Immature natural killer cell (primary cell): ENCODE data around the gene PLAAT1. TPM values are rescaled to one million over a fixed set of nuclear protein-coding genes. Genes with fewer than 3 reads are reported as not detected.

Experiments used
- DNase-seq, 3 donors: peaks; one replicate each; pipeline ENCODE4 v3.0.0; 2022; ENCODE audit warnings: mixed read lengths in 1 of 3
- H3K27ac Mint-ChIP-seq, 6 donors: one replicate each; pipeline ENCODE4 v1.8.0; 2020; ENCODE audit warnings: mixed read lengths in 6 of 6, mild to moderate bottlenecking in 5 of 6, inconsistent platforms in 4 of 6, moderate library complexity in 3 of 6
- H3K27me3 Mint-ChIP-seq, 3 donors: one replicate each; pipeline ENCODE4 v1.8.0; 2020 to 2021; ENCODE audit warnings: low read depth in 3 of 3, mild to moderate bottlenecking in 3 of 3, mixed read lengths in 3 of 3, moderate library complexity in 3 of 3, inconsistent platforms in 1 of 3
- H3K36me3 Mint-ChIP-seq, 3 donors: one replicate each; pipeline ENCODE4 v1.8.0; 2020; ENCODE audit warnings: mixed read lengths in 3 of 3, inconsistent platforms in 2 of 3, mild to moderate bottlenecking in 2 of 3
- H3K4me1 Mint-ChIP-seq, 2 donors: one replicate each; pipeline ENCODE4 v1.8.0; 2020; ENCODE audit warnings: inconsistent platforms in 2 of 2, mild to moderate bottlenecking in 2 of 2, mixed read lengths in 2 of 2, moderate library complexity in 1 of 2
- H3K4me3 Mint-ChIP-seq, 5 donors: one replicate each; pipeline ENCODE4 v1.8.0; 2020; ENCODE audit warnings: mild to moderate bottlenecking in 5 of 5, mixed read lengths in 5 of 5, inconsistent platforms in 3 of 5, moderate library complexity in 3 of 5
- H3K9me3 Mint-ChIP-seq, 6 donors: one replicate each; pipeline ENCODE4 v1.8.0; 2020; ENCODE audit warnings: mild to moderate bottlenecking in 6 of 6, mixed read lengths in 6 of 6, inconsistent platforms in 4 of 6, moderate library complexity in 3 of 6
- polyA plus RNA-seq, 3 donors: library from polyadenylated mRNA; unstranded; fragments of 300-500 nt; fragmentation: Illumina TruSeq; gene quantifications; one replicate each; pipeline ENCODE4 v1.2.3, GENCODE V29; 2021

The PLAAT1 gene
- under 1 TPM in 1 of 3 donors, not detected in 2; 0.32 TPM for polyA plus RNA-seq

GRCh38 chr3:193240850-193241706 is at the start of gene PLAAT1:
Gene PLAAT1, plus strand, starts transcription at chr3:193241222. Its CDS starts 14,429 bp downstream, at chr3:193255651.
- DNase-seq: no peak
- H3K9me3 Mint-ChIP-seq: peaks cover 0 to 16% (median 5%) of the 10 kb centered on the region in 6 donors
- H3K4me3 Mint-ChIP-seq: no peak within 1 kb of the TSS
- no peak within 1 kb of the TSS for H3K27ac Mint-ChIP-seq
- H3K36me3 Mint-ChIP-seq: no peaks in the 10 kb centered on the region
- peaks cover 5 to 13% (median 7%) of the 10 kb centered on the region in 3 donors for H3K27me3 Mint-ChIP-seq
- peaks cover 0 to 2% of the 10 kb centered on the region in 2 donors for H3K4me1 Mint-ChIP-seq

GRCh38 chr3:193194371-193194770 is 46.7 kb upstream of the PLAAT1 start:
- Mint-ChIP-seq H3K27me3 (peaks cover 0 to 4% (median 2%) of the 10 kb centered on the region in 3 donors), H3K9me3 (peaks cover 0 to 3% (median 0%) of the 10 kb centered on the region in 6 donors), H3K27ac (no peak overlapping the region), H3K4me1 (no peaks in the 10 kb centered on the region), H3K4me3 (no peak overlapping the region), H3K36me3 (no peaks in the 10 kb centered on the region)
- DNase-seq: no peak

- Mint-ChIP-seq H3K4me1 (no peaks in the 10 kb centered on the region), H3K36me3 (no peaks in the 10 kb centered on the region), H3K27ac (no peak overlapping the region), H3K4me3 (no peak overlapping the region), H3K9me3 (peaks cover 0 to 3% (median 0%) of the 10 kb centered on the region in 6 donors), H3K27me3 (peaks cover 0 to 4% (median 2%) of the 10 kb centered on the region in 3 donors)
- DNase-seq: no peak
These were observed 44.3 kb upstream of the PLAAT1 start for GRCh38 chr3:193196746-193197145.

GRCh38 chr3:193207290-193208273 is 33.4 kb upstream of the PLAAT1 start:
- no peak overlapping the region for H3K27ac Mint-ChIP-seq
- no peaks in the 10 kb centered on the region for H3K36me3 Mint-ChIP-seq
- peaks cover 0 to 2% (median 0%) of the 10 kb centered on the region in 3 donors for H3K27me3 Mint-ChIP-seq
- no peak overlapping the region for H3K4me3 Mint-ChIP-seq
- H3K9me3 Mint-ChIP-seq: peaks cover 0 to 7% (median 4%) of the 10 kb centered on the region in 6 donors
- no peaks in the 10 kb centered on the region for H3K4me1 Mint-ChIP-seq
- DNase-seq: no peak

- Mint-ChIP-seq H3K27me3 (peaks cover 0 to 2% (median 2%) of the 10 kb centered on the region in 3 donors), H3K4me1 (no peaks in the 10 kb centered on the region), H3K9me3 (peaks cover 0 to 12% (median 4%) of the 10 kb centered on the region in 6 donors), H3K27ac (no peak overlapping the region), H3K36me3 (no peaks in the 10 kb centered on the region), H3K4me3 (no peak overlapping the region)
- DNase-seq: no peak
These were observed 30.4 kb upstream of the PLAAT1 start for GRCh38 chr3:193210618-193211017.

GRCh38 chr3:193211173-193211572 is 29.8 kb upstream of the PLAAT1 start:
- H3K36me3 Mint-ChIP-seq: no peaks in the 10 kb centered on the region
- H3K4me1 Mint-ChIP-seq: no peaks in the 10 kb centered on the region
- no peak overlapping the region for H3K4me3 Mint-ChIP-seq
- peaks cover 0 to 2% (median 2%) of the 10 kb centered on the region in 3 donors for H3K27me3 Mint-ChIP-seq
- no peak for DNase-seq
- H3K9me3 Mint-ChIP-seq: peaks cover 0 to 12% (median 3%) of the 10 kb centered on the region in 6 donors
- H3K27ac Mint-ChIP-seq: no peak overlapping the region

GRCh38 chr3:193211984-193212383 is 29.0 kb upstream of the PLAAT1 start:
- Mint-ChIP-seq H3K36me3 (no peaks in the 10 kb centered on the region), H3K4me1 (no peaks in the 10 kb centered on the region), H3K9me3 (peaks cover 0 to 12% (median 3%) of the 10 kb centered on the region in 6 donors), H3K27ac (no peak overlapping the region), H3K27me3 (peaks cover 0 to 2% (median 2%) of the 10 kb centered on the region in 3 donors), H3K4me3 (no peak overlapping the region)
- DNase-seq: no peak

- H3K4me3 Mint-ChIP-seq: no peak overlapping the region
- peaks cover 0 to 2% (median 2%) of the 10 kb centered on the region in 3 donors for H3K27me3 Mint-ChIP-seq
- H3K27ac Mint-ChIP-seq: no peak overlapping the region
- no peak for DNase-seq
- no peaks in the 10 kb centered on the region for H3K4me1 Mint-ChIP-seq
- no peaks in the 10 kb centered on the region for H3K36me3 Mint-ChIP-seq
- peaks cover 0 to 12% (median 0%) of the 10 kb centered on the region in 6 donors for H3K9me3 Mint-ChIP-seq
These were observed 28.2 kb upstream of the PLAAT1 start for GRCh38 chr3:193212844-193213243.

- Mint-ChIP-seq H3K4me1 (no peaks in the 10 kb centered on the region), H3K27me3 (peaks cover 0 to 2% (median 2%) of the 10 kb centered on the region in 3 donors), H3K36me3 (no peaks in the 10 kb centered on the region), H3K9me3 (peaks cover 0 to 6% (median 0%) of the 10 kb centered on the region in 6 donors), H3K27ac (no peak overlapping the region), H3K4me3 (no peak overlapping the region)
- no peak for DNase-seq
These were observed 26.6 kb upstream of the PLAAT1 start for GRCh38 chr3:193214445-193214844.

- H3K4me3 Mint-ChIP-seq: no peak overlapping the region
- peaks cover 0 to 3% (median 2%) of the 10 kb centered on the region in 3 donors for H3K27me3 Mint-ChIP-seq
- no peaks in the 10 kb centered on the region for H3K36me3 Mint-ChIP-seq
- no peak for DNase-seq
- H3K27ac Mint-ChIP-seq: no peak overlapping the region
- H3K4me1 Mint-ChIP-seq: no peaks in the 10 kb centered on the region
- H3K9me3 Mint-ChIP-seq: peaks cover 0 to 3% (median 0%) of the 10 kb centered on the region in 6 donors
These were observed 15.5 kb upstream of the PLAAT1 start for GRCh38 chr3:193225302-193226125.

GRCh38 chr3:193228206-193228605 is 12.8 kb upstream of the PLAAT1 start:
- H3K36me3 Mint-ChIP-seq: no peaks in the 10 kb centered on the region
- DNase-seq: no peak
- no peak overlapping the region for H3K4me3 Mint-ChIP-seq
- no peak overlapping the region for H3K27ac Mint-ChIP-seq
- peaks cover 0 to 3% (median 2%) of the 10 kb centered on the region in 3 donors for H3K27me3 Mint-ChIP-seq
- H3K9me3 Mint-ChIP-seq: peaks cover 0 to 3% (median 0%) of the 10 kb centered on the region in 6 donors
- H3K4me1 Mint-ChIP-seq: no peaks in the 10 kb centered on the region

- Mint-ChIP-seq H3K27me3 (peaks cover 0 to 3% (median 2%) of the 10 kb centered on the region in 3 donors), H3K4me1 (no peaks in the 10 kb centered on the region), H3K36me3 (no peaks in the 10 kb centered on the region), H3K9me3 (peaks cover 0 to 4% (median under 1%) of the 10 kb centered on the region in 6 donors), H3K4me3 (no peak overlapping the region), H3K27ac (no peak overlapping the region)
- no peak for DNase-seq
These were observed 11.1 kb upstream of the PLAAT1 start for GRCh38 chr3:193229851-193230420.
